ENCODE measurements around the gene CADPS.

- no peak for TF ChIP-seq CTCF (IDR thresholded peaks at IDR 0.05; ENCODE audit: poor library complexity)
- TF ChIP-seq EZH2 (IDR thresholded peaks at IDR 0.05; ENCODE audit: borderline replicate concordance) = no peak
Measured at GRCh38 chr3:62589078-62589477, 286.1 kb downstream of the CADPS start.

All from hepatocyte (in vitro differentiated cells).